Left kidney (tissue), 2 donors: ENCODE measurements around the gene HGD. TPM values are rescaled to one million over a fixed set of nuclear protein-coding genes. Genes with fewer than 3 reads are reported as not detected.
"Not testable (repeated sequence)": the region's sequence is repeated elsewhere in the genome, so short reads cannot be mapped to it uniquely, and the experiment has no call there.

Experiments used
- DNase-seq: peaks from one replicate; pipeline ENCODE4 v3.0.0-alpha.2; 2013
- polyA plus RNA-seq: library from polyadenylated mRNA; unstranded; fragments of 120-200 nt; gene quantifications from one replicate; pipeline ENCODE4 v1.2.1, GENCODE V29; 2013; ENCODE audit not compliant: insufficient read length

HGD gene
- polyA plus RNA-seq, 1 donor = 97.3 TPM

- no peak for DNase-seq
Measured at GRCh38 chr3:120680193-120680894, 1.7 kb downstream of the HGD start.

GRCh38 chr3:120678984-120679383 is 3.1 kb downstream of the HGD start:
- no peak for DNase-seq

- peak; percentile 70 for DNase-seq
Measured at GRCh38 chr3:120678331-120678947, 3.6 kb downstream of the HGD start.

GRCh38 chr3:120677193-120677592 is 4.8 kb downstream of the HGD start:
- DNase-seq = not testable (repeated sequence)

GRCh38 chr3:120673116-120673515 is 8.9 kb downstream of the HGD start:
- no peak for DNase-seq

- no peak for DNase-seq
Measured at GRCh38 chr3:120670576-120670975, 11.5 kb downstream of the HGD start.

- no peak for DNase-seq
Measured at GRCh38 chr3:120664926-120665325, 17.1 kb downstream of the HGD start.

GRCh38 chr3:120661945-120662344 is 20.1 kb downstream of the HGD start:
- DNase-seq = no peak

GRCh38 chr3:120661106-120661905 is 20.7 kb downstream of the HGD start:
- no peak for DNase-seq

GRCh38 chr3:120659834-120660233 is 22.2 kb downstream of the HGD start:
- DNase-seq = no peak

- DNase-seq = no peak
Measured at GRCh38 chr3:120659285-120659684, 22.8 kb downstream of the HGD start.

GRCh38 chr3:120652896-120653545 is 29.0 kb downstream of the HGD start:
- no peak for DNase-seq

GRCh38 chr3:120652281-120652680 is 29.8 kb downstream of the HGD start:
- no peak for DNase-seq

- no peak for DNase-seq
Measured at GRCh38 chr3:120650311-120650710, 31.7 kb downstream of the HGD start.

GRCh38 chr3:120649830-120650233 is 32.2 kb downstream of the HGD start:
- no peak for DNase-seq

GRCh38 chr3:120648290-120648689 is 33.7 kb downstream of the HGD start:
- DNase-seq = no peak

GRCh38 chr3:120646771-120647432 is 35.1 kb downstream of the HGD start:
- no peak for DNase-seq

GRCh38 chr3:120645083-120645845 is 36.8 kb downstream of the HGD start:
- no peak for DNase-seq

- no peak for DNase-seq
Measured at GRCh38 chr3:120642368-120642948, 39.6 kb downstream of the HGD start.

- no peak for DNase-seq
Measured at GRCh38 chr3:120641696-120642246, 40.3 kb downstream of the HGD start.

GRCh38 chr3:120640231-120640630 is 41.8 kb downstream of the HGD start:
- no peak for DNase-seq
